HG02588 (cell line): Measurements from ENCODE around the gene PIK3CD.

Experiments
- ATAC-seq: cut with Tn5 transposase; IDR thresholded peaks from one replicate; pipeline ENCODE4 v1.9.1; 2021; ENCODE audit warnings: mild to moderate bottlenecking, moderate library complexity; ENCODE audit not compliant: unreplicated experiment

Gene PIK3CD

GRCh38 chr1:9651565-9652378 is at the start of gene PIK3CD:
Gene PIK3CD (plus strand): TSS chr1:9651731. CDS start chr1:9710456, 58,725 bp downstream.
- ATAC-seq: no peak

GRCh38 chr1:9601942-9602793 is 49.4 kb upstream of the PIK3CD start:
- no peak for ATAC-seq

DNA sequence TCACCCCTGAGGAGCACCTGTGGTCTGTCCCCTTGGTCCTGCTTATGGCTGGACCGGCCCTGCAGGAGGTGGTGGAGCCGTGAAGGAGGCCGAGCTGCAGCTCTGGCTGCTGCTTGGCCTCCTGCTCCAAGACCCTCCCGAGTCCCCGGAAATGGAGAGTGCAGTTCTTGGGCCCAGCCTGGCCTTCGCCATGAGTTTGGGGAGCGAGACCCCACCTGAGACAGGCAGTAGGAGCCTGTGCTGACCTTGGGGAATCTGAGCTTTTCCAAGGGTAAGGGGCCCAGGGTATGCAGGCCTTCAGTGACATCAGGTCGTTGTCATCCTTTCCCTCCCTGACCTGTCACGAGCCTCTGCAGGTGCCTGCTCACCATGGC is 48.8 kb upstream of the PIK3CD start:
- no peak for ATAC-seq

DNA sequence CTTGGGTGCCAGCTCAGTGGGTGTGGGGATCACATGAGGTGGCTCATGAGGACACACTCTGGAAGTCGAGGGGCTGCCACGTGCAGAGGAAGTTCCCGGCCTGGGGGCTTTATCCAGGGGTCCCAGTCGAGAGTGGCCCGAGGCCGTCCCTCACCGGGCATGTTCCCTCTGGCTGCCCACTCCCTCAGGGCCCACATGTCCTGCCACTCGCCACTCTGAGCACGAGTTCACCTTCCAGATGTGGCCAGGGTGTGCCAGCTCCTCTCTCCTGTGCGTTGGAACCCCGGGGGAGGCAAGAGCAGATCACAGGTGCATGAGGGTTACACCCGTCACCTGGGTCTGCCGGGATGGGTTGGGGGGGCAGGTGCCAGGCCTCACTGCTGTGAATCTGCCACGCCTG is 48.2 kb upstream of the PIK3CD start:
- no peak for ATAC-seq

DNA sequence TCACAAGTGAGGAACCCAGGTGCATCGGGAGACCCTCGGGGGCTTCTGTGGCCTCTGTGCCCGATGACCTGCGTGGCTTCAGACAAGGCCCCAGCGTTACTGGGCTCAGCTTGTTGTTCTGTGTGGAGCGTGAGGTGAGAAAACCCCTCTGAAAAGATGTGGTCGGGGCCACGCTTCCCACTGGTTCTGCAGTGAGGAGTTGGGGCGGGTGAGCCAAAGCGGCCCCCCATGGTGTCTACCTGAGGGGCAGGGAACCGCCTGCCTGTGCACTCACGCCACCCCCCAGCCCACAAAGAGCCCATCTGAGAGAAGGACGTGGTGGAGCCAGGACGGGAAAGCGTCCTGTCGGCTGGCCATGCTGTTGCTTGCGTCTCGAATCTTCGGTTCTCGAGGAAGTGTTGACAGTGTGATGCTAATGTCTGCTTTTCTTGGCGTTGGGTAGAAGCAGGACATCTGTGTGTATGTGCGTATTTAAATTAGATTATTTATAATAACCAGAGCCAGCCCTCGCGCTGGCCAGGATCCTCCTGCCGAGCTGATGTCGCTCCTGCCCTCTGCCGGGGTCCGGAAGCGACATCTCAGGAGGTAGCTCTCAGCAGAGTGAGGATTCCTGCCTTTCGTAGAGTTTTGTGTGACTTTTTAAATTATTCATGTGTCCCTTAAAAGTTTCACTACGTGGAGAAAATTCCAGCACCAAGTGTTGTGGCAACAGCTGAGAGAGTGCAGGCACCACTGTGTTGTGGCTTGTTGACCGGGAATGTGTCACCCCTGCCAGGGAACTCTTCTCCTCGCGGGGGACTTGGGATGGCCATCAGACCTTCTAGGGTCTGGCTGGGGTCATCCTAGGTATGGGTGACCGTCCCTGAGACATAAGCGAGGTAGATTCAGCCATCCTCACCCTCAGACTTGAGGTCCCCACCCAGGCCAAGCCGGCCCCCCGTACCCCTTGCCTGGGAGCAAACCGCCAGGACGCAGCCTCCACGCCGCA is 47.5 kb upstream of the PIK3CD start:
- ATAC-seq: no peak

- no peak for ATAC-seq
Observed at GRCh38 chr1:9604836-9605235, 46.7 kb upstream of the PIK3CD start.

GRCh38 chr1:9605946-9606455 is 45.5 kb upstream of the PIK3CD start:
- ATAC-seq: no peak

DNA sequence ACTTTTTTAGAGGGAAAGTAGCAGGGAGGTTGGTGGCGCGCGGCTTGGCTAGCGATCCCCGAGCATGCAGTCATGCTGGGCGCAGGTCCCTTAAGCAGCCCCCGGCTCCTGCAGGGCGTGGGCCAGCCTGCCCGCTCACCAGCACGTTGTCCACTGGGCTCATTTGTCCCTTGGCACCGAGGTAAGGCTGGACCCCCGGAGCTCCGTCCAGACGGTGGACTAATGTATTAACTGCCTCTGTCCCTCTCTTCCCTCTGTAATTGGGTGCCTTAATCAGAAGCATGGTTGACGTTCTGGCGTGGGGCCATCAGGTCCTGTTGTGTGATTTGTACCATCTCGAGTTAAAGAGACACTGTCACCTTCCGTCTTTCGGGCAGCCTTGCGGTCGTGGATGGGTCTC is 45.1 kb upstream of the PIK3CD start:
- no peak for ATAC-seq

DNA sequence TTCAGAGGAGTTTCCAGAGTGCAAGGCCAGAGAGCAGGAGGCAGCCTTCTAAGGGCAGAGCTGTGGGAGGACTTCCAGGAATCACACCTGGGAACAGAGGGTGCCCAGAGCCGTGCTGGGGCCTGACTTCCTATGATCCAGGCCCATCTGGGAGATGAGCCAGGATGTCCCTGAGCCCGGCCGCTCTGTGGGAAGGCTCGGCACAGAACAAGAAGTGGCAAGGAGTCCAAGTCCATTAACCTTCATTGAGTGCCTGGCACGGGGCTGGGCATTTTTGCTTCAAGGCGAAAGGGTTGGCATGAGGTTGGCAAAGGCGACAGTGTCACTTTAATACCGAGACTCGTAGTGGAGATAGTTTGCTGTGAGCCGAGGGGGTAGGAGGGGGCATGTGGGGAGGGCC is 44.6 kb upstream of the PIK3CD start:
- ATAC-seq: no peak

DNA sequence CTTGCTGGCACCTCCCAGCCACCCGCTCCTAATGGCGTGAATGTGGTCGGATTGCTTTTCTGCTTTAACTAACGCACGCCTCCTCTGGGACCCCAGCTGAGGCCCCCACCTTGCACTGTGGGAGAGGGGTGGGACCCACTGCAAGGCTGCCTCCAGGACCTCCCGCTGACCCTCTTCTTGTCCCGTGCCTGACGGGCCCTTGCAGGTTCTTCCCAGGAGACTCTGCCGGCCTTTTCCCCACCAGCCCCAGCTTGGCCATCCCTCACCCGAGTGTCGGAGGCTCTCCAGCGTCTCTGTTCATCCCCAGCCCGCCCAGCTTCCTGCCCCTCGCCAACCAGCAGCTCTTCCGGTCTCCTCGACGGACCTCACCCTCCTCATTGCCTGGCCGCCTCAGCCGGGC is 44.2 kb upstream of the PIK3CD start:
- no peak for ATAC-seq

DNA sequence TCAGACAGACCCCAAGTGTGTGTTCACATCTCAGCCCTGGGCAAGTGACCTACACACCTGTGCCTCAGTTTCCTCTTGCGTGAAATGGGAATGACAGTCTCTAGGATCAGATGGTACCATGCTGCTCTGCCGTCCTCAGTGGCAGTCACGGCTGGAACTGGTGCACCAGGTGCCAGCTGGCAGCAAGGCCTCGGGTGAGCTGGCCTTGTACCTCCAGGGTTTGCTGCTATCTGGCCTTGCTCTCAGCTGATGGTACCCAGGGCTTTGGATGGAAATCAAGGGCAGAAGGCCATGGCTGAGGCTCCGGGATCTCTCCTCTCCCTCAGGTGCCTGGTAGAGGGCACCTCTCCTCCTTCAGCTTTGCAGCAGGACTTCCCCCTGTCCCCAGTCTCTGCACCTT is 41.5 kb upstream of the PIK3CD start:
- ATAC-seq: no peak

GRCh38 chr1:9610548-9610947 is 41.0 kb upstream of the PIK3CD start:
- ATAC-seq: no peak

DNA sequence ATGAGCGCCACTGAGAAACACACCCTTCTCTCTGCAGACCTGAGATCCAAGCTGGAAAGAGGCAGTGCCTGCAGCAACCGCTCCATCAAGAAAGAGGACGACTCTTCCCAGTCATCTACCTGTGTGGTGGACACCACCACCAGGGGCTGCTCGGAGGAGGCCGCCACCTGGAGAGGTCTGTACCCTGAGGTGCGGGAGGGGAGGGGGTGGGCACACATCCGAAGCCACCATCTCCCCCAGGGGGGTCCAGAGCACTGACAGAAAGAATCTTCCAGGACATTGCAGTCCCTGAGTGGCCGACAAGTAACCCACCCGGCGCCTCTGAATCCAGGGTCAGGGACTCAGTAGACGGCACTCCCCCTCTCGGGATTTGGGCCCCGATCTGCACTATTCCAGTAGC is 39.8 kb upstream of the PIK3CD start:
- ATAC-seq: no peak

GRCh38 chr1:9612162-9612845 is 39.2 kb upstream of the PIK3CD start:
- no peak for ATAC-seq

GRCh38 chr1:9612871-9613624 is 38.5 kb upstream of the PIK3CD start:
- no peak for ATAC-seq

- ATAC-seq: no peak
Observed at GRCh38 chr1:9613625-9614299, 37.8 kb upstream of the PIK3CD start.

DNA sequence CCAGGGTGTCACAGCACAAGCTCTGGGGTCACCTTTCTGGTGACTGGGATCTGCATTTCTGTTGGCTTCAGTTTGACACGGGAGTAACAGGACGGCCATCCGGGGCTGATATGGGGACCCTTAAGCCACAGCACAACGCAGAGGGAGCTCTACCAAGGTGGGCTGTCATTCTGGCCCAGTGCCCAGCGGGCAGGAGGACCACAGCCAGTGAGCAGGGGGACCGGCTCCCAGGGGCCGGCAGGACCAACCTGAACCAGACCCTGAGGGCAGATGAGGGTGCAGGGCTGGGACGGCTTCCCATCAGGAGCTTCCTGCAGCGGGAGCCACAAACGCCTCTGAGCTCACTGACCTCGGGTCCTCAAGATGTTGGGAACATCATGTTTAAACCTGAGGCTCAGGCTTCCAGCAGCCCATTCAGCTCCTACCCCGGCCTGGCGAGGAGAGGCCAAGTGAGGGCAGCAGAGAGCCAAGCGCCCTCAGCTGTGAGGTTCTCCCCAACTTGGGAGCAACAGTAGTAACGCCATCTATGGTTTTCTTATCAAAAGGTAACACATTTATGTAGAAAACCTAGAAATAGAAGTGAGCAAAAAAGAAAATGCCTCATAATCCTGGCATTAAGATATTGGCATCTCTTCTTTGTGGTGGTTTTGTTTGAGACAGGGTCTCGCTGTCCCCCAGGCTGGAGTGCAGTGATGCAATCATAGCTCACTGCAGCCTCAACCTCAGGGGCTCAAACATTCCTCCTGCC is 36.0 kb upstream of the PIK3CD start:
- ATAC-seq: no peak
